Islet of Langerhans (tissue), 1 donor: Measurements from ENCODE around the gene LAMA2.

Source experiments
- FAIRE-seq: peaks from one replicate; lab custom pipeline; 2011; peaks lifted over from hg19 to GRCh38; lab: Jason Lieb, UNC

Gene LAMA2, protein sequence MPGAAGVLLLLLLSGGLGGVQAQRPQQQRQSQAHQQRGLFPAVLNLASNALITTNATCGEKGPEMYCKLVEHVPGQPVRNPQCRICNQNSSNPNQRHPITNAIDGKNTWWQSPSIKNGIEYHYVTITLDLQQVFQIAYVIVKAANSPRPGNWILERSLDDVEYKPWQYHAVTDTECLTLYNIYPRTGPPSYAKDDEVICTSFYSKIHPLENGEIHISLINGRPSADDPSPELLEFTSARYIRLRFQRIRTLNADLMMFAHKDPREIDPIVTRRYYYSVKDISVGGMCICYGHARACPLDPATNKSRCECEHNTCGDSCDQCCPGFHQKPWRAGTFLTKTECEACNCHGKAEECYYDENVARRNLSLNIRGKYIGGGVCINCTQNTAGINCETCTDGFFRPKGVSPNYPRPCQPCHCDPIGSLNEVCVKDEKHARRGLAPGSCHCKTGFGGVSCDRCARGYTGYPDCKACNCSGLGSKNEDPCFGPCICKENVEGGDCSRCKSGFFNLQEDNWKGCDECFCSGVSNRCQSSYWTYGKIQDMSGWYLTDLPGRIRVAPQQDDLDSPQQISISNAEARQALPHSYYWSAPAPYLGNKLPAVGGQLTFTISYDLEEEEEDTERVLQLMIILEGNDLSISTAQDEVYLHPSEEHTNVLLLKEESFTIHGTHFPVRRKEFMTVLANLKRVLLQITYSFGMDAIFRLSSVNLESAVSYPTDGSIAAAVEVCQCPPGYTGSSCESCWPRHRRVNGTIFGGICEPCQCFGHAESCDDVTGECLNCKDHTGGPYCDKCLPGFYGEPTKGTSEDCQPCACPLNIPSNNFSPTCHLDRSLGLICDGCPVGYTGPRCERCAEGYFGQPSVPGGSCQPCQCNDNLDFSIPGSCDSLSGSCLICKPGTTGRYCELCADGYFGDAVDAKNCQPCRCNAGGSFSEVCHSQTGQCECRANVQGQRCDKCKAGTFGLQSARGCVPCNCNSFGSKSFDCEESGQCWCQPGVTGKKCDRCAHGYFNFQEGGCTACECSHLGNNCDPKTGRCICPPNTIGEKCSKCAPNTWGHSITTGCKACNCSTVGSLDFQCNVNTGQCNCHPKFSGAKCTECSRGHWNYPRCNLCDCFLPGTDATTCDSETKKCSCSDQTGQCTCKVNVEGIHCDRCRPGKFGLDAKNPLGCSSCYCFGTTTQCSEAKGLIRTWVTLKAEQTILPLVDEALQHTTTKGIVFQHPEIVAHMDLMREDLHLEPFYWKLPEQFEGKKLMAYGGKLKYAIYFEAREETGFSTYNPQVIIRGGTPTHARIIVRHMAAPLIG (N-terminal part only)

DNA sequence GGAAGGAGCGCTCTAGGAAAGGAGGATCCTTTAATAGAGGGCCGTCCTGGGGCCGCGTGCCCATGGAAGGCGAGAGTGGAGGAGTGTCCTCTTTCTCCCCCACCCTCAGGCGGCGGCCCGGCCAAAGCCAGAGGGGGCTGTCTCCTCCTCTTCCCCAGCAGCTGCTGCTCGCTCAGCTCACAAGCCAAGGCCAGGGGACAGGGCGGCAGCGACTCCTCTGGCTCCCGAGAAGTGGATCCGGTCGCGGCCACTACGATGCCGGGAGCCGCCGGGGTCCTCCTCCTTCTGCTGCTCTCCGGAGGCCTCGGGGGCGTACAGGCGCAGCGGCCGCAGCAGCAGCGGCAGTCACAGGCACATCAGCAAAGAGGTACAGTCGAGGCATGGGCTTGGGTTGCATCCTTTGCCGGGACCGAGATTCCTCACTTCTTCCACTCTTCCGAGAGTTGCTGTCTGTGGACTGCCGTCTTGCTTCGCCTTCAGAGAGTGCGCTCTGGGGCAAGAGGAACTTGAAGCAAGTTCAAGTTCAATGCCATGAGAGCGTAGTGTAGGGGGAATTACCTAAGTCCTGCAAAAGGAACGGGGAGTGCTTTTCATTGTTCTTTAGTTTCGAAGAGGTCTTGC, at the start of gene LAMA2:
Gene LAMA2, plus strand, starts transcription at position 148 of the 621 bp plus-strand sequence. Its CDS starts 108 bp downstream, at position 256.
- FAIRE-seq, result no peak

DNA sequence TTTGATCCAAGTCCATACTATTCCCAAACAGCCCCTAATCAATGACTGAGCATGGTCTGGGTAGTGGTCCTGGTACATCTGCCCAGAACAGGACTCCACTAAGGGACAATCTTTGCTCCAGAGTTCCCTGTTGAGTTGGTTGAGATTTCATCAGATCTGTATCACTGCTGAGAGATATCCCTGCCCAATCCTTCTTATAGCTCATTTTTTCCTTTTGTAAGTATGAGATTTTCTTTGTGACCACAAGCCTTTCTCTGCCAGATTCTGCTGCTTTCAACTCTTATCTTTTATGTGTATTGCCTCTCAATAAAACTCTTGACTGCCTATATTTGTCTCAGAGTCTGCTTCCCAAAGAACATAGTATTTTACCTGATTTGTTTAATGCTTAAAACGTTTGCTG, 46.2 kb upstream of the LAMA2 start:
- FAIRE-seq, result no peak

DNA sequence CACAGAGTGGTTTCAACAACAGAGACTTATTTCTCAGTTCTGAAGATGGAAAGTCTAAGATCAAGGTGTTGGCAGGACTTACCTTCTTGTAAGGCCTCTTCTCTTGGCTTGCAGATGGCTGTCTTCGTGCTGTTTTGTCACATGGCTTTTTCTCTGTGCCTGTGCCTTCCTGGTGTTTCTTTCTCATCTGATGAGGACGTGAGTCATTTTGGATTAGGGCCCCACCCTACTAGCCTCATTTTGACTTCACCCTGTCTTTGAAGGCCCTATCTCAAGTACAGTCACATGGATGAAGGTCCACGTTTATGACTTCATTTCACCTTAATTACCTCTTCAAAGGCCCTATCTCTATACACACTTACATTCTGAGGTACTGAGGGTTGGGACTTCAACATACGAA, 41.4 kb upstream of the LAMA2 start:
- no peak for FAIRE-seq

DNA sequence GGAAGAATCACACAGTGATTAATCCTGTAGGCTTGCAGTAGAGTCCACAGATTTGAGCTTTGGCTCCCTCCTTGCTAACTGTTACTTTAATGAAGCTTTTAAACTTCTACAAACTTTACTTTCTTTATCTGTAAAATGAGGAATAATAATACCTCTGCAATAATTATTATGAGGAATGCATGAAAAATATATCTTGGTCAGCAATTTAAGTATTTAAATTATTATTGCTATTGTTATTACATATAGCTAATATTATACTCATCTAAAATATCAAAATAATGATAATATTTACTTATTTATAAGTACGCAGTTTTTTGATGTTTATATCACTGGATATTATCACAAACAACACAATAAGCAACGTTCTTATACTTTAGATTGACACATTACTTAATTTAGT, 38.3 kb upstream of the LAMA2 start:
- FAIRE-seq, result no peak

DNA sequence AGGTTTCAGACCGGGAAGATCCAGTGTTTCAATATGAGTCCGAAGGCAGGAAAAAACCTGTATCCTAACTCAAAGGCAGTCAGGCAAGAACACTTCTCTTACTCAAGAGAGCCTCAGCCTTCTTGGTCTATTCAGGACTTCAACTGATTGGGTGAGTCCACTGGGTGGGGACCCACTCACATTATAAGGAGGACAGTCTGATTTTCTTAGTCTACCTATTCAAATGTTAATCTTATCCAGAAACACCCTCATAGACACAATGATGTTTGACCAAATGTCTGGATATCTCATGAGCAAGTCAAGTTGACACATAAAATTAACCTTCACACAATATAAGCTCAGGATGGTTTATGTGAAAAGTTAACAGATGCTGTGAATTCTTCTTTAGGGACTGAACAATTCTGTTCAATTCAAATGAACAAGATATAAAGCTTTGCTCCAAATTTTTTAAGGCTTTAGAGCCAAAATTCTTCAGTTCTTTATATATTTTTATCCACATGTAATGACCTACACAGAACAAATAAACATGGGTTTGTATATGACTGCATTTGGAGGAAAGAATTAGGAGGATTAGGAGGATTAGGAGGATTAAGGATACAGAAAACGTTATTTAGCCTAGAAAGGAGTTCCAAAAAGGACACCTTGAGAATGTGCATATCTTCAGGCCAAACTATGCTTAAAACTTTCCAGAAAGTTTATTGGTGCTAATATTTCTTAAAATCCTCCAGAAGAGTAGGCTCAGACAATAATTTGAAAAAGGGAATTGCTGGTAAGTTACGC, 35.3 kb upstream of the LAMA2 start:
- no peak for FAIRE-seq

DNA sequence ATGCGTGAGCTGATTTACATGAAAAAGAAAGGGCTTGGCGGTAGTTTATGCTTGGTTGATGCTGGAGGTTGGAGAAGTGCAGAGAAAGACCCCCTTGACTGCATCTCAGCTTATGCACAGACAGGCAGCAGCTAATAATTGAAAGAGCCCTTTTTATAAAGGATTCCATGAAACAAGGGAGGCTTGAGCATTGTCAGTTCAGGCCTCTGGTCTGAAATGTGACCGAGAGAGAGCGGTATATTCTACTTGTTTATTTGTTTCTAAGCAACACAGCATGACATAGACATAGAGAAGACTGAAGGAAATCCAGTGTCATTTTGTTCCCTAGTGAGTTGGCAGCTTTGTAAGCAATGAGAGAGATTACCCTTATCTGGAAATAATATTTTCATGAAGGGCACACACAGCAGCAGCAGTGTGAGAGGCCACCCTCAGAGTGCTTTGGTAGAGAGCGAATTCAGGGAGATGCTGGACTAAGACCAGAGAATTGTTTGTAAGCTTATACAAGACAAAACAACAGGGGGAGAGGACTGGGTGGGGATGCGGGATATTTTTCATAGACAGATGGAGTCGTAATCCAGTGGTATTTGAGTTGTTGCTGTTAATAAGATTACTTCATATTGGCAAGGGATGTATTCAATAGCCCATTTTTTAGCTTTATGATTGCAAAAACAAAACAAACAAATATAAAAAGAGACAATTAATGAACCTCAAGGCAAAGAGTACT, 34.6 kb upstream of the LAMA2 start:
- FAIRE-seq, result no peak

DNA sequence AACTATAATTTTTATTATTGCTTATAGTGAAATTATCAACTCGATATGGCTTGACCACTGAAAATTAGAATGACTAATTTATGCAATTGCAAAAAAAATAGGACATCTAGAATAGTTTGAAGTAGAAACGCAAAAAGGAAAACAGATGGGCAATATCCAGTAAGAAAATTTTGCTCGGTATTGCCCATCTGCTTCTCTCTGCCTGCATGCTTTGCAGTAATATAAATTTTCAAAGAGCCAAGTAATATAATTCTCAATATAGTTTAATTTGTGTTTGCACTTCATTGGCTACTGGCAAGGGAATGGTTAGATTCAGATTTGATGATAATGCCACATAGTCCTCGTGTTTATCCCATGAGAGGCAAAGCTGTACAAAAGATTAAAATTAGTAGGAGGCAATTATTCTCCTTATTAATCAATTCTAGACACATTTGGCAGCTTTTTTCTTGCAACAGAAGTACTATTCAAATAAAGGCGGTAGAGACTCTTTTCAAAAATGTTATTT, 27.3 kb upstream of the LAMA2 start:
- FAIRE-seq, result no peak

DNA sequence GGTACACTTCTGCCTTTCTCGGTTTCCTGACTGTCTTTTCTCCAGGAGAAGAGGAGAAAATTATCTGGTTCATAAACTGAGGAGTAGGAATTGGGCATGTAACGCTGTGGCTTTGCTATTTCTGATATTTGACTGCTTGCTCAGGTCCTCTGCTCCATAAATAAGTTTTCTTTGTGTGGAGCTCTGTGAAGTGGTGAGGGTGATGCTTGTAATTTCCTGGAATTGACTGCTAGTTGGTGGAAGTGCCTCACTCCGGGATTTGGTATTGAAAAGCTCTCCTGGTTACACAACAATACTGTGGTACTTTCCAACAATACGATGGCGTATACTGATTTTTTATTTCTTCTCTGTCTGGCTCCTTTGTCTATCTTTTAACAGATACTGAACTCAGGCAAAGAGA, 25.1 kb upstream of the LAMA2 start:
- FAIRE-seq, result no peak

DNA sequence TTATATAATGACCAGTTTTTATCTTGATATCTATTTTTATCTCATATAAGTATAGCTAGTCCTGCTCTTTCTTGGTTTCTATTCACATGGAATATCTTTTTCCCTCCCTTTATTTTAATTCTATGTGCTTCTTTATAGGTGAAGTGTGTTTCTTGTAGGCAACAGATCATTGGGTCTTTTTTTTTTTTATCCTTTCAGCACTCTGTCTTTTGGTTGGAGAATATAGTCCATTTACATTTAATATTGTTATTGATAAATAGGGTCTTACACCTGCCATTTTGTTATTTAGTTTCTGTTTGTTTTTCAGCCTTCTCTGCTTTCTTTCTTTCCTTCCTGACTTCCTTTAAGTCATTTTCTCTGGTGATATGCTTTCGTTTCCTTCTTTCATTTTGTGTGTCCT, 22.2 kb upstream of the LAMA2 start:
- FAIRE-seq, result no peak

DNA sequence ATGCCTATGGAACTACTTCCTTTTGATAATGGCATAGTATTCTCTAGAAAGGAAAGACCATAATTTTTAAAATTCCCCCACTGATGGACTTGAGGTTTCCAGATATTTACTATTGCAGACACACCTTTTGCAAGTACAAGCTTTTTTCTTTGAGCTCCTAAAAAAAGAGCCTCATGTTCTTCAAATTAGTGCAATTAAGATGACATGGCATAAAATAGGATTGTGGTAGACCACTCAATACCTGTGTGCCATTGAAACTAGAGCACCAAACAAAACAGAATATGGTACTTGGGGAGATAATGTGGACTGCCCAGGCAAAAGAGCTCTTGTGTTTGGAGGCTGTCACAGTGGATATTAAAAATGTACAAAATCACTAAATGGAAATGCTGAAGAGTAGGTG, 19.0 kb upstream of the LAMA2 start:
- no peak for FAIRE-seq

DNA sequence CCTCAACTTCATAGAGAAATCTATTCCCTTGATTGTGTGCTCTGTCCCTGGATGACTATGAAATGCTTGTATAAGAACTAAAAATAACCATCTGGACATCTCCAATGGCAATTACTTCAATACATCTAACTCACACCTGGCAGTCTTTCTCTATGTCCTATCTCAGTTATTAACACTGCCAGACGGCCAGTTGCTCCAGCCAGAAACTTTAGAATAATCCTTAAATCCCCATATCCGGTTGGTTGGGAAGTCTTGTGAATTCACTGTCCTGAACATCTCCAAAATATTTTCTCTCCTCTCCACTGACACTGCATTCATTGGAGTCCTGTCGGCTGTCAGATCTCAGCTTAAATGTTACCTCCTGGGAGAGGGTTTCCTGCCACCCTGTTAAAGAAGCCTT, 12.2 kb upstream of the LAMA2 start:
- no peak for FAIRE-seq

DNA sequence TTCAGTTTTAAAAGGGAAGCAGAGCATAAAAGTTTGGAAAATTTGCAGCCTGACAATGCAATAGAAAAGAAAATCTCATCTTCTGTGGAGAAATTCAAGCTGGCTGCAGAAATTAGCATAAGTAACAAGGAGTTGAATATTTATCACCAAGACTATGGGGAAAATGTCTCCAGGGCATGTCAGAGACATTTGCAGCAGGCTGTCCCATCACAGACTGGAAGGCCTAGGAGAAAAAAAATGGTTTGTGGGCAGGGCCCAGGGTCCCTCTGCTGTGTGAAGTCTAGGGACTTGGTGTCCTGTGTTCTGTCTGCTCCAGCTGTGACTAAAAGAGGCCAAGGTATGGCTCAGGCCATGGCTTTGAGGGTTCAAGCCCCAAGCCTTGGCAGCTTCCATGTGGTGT, 8.1 kb upstream of the LAMA2 start:
- no peak for FAIRE-seq

DNA sequence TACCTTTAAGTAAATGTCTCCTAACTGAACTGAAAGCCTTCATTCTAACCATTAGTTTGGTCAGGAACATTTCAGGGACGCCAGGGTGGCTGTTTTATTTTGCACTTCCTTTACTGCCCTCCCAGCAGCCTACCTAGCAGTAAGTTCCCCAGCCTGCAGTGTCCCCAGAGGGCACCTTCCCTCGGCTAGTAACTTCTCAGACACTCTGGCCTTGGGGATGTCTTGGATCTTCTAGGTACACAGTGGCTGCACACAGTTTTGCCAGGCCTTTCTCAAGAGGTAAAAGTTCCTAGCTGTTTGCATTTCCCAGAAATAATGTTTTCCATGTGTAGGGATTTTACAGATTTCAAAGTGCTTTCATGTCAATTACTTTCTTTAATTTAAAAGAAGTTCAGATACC, 378 bp upstream of the LAMA2 start:
- FAIRE-seq, result no peak

DNA sequence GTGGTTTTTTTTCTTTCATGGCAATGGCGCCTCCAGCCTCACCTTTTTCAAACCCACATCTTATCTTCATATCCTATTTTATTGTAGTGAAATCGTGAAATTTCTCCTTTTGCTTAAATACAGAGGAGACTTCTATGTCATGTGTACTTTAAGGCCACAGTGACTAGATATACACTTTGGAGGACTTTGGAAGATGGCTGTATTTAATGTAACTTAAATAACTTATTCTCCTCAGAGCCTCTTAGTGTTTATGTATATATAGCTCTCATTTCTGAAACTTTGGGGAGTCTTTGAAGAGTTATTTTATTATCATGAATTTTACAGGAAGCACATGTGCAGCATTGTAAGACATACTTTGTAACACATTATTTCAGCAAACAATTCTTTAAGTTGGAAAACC, 968 bp downstream of the LAMA2 start:
- no peak for FAIRE-seq

DNA sequence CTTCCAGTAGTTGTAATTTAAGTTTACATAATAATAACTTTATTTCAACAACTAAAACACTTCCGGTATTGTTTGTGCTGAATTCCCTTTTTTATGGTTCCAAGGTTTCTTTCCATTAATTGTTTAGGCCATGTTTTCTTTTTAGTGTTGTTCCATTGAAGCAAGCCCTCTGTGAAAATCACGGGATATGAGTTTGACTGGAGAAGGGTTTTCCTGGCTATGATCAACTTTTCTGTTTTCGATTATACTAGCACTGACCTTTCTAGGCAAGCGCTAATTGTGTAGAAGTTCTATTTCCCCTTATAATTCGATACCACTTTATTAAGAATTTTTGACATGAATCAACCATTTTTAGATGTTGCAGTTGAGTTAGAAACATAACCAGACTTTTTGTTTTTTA, 2.4 kb downstream of the LAMA2 start:
- FAIRE-seq, result no peak

DNA sequence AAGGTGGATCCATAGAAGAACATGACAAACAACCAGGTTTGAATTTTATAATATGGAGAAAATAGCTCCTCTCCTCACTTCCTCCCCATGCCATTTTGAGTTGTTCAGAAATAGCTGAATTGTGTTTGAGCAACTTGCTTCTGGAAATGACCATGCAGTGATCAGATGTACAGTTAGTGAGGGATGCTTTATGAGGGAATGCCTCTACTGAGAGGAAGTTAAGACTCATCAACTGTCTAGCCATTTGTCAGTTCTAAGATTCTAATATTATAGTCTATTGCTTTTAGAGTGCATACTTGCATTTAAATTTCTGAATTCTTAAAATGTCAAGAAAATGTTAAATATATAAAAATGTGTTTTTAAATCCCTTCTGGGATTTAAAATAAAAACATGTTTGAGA, 3.8 kb downstream of the LAMA2 start:
- FAIRE-seq, result no peak

DNA sequence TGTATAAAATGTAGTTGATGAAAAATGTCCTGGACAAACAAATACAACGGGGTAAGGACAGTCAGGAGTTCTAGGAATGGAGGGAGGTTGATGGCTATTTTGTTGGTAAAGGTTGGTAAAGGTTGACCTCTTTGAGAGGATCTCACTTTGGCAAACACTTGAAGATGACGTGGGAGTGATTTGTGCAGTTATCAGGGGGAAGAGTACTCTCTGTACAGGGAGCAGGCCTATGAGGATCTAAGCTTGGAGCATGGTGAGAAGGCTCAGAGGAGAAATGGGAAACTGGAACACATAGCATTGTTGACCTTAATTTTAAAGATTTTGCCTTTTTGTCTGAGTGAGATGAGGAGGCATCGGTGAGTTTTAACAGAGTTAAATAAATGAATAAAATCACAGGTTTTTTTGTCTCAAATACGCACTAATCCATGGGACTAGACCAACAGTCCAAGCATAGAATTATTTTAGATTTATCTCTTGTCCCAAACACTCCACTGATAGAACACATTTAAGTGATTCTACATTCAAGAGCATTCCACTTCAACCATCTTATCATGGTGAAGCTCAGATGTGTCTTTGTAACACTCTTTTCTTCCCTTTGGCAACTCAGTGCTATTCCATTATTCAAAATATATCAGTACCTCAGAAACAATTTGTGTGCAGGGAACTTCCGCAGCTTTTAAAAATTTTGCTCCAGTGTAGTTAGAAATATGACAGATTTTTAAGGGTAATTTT, 5.7 kb downstream of the LAMA2 start:
- no peak for FAIRE-seq

DNA sequence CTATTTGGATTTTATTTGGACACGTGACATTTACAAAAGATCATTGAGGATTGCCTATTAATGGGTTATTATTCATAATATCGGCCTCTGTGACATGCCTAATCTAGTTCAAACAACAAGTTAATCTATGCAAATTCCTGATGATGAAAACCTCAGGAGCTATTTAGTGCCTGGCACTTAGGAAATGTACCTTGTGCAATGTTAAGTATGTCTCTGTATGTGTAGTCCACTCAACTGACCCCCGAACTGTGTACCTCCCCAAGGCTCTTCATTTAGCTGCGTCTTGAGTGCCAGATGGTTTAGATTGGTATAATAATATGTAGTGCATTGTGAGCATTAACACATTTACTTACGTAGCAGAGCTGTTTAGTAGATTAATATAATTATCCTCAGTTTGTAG, 6.9 kb downstream of the LAMA2 start:
- no peak for FAIRE-seq

DNA sequence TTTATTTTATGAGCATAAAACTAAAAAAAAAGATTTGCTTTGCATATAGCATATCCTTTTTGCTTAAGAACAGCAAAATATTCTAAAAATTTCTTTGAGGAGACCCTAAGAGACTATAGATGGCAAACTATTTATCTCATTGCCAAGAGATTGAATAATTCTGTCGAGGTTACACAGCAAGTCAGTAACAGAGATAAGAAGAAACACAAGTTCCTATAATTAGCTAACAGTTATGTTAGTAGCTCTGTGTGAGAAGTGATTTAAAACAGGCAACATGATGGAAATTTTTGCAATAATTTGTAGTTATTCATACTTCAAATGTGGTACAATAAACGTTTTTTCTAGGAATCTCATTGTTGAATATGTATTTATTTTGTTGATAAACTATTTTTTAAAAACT, 9.1 kb downstream of the LAMA2 start:
- FAIRE-seq, result no peak
